ENCODE results near the gene TPI1.

- TF ChIP-seq ATF1 (CRISPR knock-in tag; IDR thresholded peaks at IDR 0.05) = no peak
- no peak for TF ChIP-seq MAX (CRISPR knock-in tag; IDR thresholded peaks at IDR 0.05)
- no peak for TF ChIP-seq ZBTB43 (CRISPR knock-in tag; IDR thresholded peaks at IDR 0.05)
These were observed 27.7 kb upstream of the TPI1 start for GRCh38 chr12:6839482-6840201.

Measured in WTC11 (cell line).